GM06990 (cell line): ENCODE results near the gene ORM1.

Experiments
- DNase-seq: peaks from one replicate; pipeline ENCODE4 v3.0.0-alpha.2; 2011; ENCODE audit not compliant: insufficient read length; ENCODE audit errors: extremely low read depth
- H3K27me3 ChIP-seq: replicated peaks from 2 replicates; pipeline ENCODE4 v1.6.0; 2011; ENCODE audit warnings: low read length; ENCODE audit not compliant: control insufficient read depth, insufficient read depth
- H3K36me3 ChIP-seq: 2 replicates; pipeline ENCODE4 v1.5.1; 2011; ENCODE audit warnings: low read length; ENCODE audit not compliant: control insufficient read depth, insufficient read depth
- H3K4me3 ChIP-seq: replicated peaks from 2 replicates; pipeline ENCODE4 v1.5.1; 2011; ENCODE audit warnings: low read depth, mild to moderate bottlenecking, control low read depth, low read length
- TF ChIP-seq, protein P1 (sequence below): IDR thresholded peaks from 2 replicates; pipeline ENCODE4 v1.5.1; 2011; ENCODE audit warnings: low read length, control low read depth, mild to moderate bottlenecking, inconsistent platforms; ENCODE audit not compliant: insufficient read depth, poor library complexity, severe bottlenecking

Gene ORM1

DNA sequence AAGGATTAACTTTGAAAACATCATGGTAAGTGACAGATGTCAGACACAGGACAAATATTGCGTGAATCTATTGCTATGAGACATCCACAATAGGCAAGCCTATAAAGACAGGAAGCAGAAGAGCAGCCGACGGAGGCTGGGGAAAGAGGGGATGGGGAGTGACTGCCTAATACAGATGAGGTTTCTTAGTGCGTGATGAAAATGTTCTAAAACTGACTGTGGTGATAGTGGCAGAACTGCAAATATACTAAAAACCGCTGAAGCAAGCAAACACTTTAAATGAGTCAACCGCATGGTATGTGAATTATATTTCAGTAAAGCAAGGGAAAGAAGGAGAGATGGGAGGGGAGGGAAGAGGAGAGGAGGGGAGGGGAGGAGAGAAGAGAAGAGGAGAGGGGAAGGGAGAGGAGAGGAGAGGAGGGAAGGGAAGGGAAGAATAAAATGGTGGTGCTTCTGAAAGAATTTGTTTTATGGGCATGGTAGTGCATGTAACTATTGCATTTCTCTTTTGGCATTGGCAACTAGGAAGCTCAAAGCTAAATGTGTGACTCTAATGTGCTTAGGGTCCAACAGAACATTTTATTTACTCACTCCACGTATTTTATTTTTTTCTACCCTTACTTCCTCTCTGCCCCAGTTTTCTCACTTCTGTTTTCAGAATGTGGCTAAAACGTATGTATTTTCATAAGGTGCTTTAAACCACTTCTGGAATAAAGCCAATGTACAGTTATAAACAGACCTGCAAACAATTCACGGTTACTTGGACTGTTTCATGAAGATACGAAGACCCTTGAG lies 43.6 kb downstream of the ORM1 start:
- Histone ChIP-seq H3K27me3 (no peaks in the 10 kb centered on the region), H3K36me3 (peaks cover 53% of the 10 kb centered on the region), H3K4me3 (no peak overlapping the region)
- peak; percentile 66 for DNase-seq
- TF ChIP-seq, protein P1, sequence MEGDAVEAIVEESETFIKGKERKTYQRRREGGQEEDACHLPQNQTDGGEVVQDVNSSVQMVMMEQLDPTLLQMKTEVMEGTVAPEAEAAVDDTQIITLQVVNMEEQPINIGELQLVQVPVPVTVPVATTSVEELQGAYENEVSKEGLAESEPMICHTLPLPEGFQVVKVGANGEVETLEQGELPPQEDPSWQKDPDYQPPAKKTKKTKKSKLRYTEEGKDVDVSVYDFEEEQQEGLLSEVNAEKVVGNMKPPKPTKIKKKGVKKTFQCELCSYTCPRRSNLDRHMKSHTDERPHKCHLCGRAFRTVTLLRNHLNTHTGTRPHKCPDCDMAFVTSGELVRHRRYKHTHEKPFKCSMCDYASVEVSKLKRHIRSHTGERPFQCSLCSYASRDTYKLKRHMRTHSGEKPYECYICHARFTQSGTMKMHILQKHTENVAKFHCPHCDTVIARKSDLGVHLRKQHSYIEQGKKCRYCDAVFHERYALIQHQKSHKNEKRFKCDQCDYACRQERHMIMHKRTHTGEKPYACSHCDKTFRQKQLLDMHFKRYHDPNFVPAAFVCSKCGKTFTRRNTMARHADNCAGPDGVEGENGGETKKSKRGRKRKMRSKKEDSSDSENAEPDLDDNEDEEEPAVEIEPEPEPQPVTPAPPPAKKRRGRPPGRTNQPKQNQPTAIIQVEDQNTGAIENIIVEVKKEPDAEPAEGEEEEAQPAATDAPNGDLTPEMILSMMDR = no peak

DNA sequence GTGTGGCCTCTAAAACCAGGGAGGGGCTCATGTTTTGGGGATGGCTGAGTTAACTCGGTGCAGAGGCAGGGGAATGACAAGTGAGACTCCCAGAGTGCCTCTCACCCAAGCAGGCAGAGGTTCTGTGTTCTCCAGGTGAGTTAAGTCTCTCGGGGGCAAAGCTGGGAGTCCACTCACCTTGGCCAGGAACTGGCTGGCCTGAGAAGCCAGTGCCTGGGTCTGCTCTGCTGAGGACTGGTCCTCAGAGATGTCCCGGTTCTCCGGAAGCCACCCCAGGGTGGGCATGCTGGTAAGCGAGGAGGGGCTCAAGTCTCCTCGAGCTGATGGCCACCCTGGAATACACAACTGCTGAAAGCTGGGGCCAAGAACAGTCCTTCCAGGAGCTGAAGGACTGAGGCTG lies 44.5 kb downstream of the ORM1 start:
- TF ChIP-seq, protein P1 = no peak
- Histone ChIP-seq H3K36me3 (peaks cover 53% of the 10 kb centered on the region), H3K4me3 (no peak overlapping the region), H3K27me3 (no peaks in the 10 kb centered on the region)
- DNase-seq = no peak

DNA sequence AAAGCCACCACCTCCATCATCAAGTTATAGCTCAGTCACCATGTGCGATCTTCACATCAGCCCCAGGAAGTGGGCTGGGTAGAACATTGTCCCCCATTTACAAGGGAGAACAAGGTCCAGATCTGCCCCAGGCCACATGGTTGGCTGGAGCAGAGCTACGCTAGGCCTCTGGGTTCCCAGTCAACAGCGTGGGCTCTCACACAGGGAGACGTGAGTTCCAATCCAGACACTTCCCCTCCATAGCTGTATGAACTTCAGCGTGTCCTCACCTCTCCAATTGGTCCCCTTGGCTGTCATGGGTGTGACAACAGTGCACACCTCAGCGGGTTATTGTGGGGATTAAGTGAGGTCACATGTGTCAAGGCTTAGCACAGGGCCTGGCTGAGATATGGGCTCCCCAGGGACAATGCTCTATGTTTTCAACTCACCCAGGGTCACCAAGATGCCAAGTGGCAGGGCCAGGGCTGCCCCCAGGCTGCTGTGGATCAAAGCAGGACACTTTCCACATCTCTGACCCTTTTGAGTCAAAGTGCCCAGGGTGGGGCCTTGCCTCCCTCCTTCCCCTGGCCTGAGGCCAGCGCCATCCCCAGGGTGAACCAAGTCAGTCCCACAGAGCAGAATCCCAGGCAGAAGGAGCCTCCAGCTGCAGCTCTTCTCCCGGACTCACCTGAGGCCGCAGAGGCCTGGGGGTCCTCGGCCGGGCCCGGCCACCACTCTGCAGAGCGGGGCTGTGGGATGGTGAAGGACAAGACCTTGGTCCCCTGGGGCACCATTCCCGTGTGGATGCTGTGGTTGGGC lies 45.1 kb downstream of the ORM1 start:
- H3K27me3 ChIP-seq = no peaks in the 10 kb centered on the region
- DNase-seq = no peak
- TF ChIP-seq, protein P1 = no peak
- peaks cover 52% of the 10 kb centered on the region for H3K36me3 ChIP-seq
- H3K4me3 ChIP-seq = no peak overlapping the region

DNA sequence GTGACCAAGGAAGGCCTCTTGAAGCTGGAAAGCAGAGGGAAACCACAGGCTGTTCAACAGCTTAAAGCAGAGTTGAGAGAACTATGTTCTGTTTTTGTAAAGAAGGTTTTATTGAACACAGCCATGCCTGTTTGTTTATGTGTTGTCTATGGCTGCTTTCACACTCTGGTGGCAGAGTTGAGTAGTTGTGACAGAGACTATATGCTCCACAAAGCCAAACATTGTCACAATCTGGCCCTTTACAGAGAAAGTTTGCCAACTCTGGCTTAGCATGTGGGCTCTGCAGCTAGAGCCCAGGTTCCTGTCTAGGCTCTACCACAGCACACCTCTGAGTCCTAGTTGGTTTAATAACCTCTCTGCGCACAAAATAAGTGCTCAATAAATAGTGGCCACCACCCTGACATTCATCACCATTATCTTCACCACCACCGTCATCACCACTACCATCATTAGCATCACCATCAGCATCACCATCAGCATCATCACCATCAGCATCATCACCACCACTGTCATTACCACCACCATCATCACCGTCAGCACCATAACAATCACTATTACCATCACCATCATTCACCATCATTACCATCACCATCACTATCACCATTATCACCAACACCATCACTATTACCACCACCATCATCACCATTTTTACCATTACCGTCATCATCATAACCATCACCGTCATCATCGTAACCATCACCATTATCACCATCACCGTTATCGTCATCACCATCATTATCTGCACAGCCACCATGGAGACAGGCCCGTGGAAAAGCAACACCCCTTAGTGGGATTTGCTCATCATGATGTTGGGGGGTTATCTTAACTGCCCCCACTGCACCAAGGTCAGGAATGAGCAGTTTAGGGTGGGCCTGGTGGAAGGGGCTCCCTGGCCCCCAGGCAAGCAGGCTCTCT lies 46.6 kb downstream of the ORM1 start:
- Histone ChIP-seq H3K27me3 (no peaks in the 10 kb centered on the region), H3K4me3 (no peak overlapping the region), H3K36me3 (peaks cover 49% of the 10 kb centered on the region)
- no peak for DNase-seq
- TF ChIP-seq, protein P1 = no peak

DNA sequence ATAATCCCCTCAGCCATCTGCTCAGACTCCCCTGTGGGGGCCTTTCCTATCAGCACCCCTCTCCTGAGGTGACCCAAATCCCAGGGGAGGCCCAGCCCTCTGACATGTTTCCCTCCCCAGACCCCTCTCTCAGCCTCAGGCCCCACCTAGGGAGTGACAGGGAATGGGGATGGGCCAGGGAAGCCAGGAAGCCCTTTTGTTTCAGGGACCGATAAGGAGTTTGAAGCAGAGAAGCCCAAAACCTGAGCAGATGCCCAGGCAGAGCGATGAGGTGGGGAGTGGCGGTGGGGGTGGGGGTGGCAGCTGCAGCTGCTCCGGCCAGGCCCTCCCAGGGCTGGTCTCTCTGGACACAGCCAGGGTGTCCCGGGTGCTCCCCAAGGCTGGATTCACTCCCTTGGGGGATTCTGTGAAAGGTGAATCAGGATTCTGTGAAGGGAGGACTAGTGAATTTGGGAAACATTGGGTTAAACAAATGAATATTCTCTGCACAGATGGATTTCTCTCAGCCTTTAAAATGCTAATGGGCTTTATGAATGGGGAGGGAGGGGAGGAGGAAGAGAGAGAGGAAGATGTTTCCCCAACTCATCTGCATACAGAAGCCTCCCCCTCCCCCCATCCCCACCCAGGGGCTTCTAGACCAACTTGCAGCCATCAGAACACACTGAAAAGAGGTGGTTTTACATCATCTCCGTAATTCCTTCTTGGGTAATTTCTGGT lies 47.5 kb downstream of the ORM1 start:
- DNase-seq = no peak
- no peak overlapping the region for H3K4me3 ChIP-seq
- H3K27me3 ChIP-seq = no peaks in the 10 kb centered on the region
- TF ChIP-seq, protein P1 = no peak
- H3K36me3 ChIP-seq = peaks cover 47% of the 10 kb centered on the region
